Prostate gland (tissue), 2 donors: Measurements from ENCODE around the gene ADGB. TPM values are rescaled to one million over a fixed set of nuclear protein-coding genes. Genes with fewer than 3 reads are reported as not detected.
"Not testable (repeated sequence)": the region's sequence is repeated elsewhere in the genome, so short reads cannot be mapped to it uniquely, and the experiment has no call there.

Source experiments
- DNase-seq: peaks from one replicate; pipeline ENCODE4 v3.0.0-alpha.2; 2019; ENCODE audit warnings: low spot score
- H3K27ac ChIP-seq, 2 donors: fragments of 200-600 bp; sonication (generic); 2 replicates each; pipeline ENCODE4 v1.5.1; 2017 to 2019
- H3K27me3 ChIP-seq: fragments of 200-600 bp; sonication (generic); replicated peaks from 2 replicates; pipeline ENCODE4 v1.5.1; 2019; ENCODE audit not compliant: insufficient read depth
- H3K36me3 ChIP-seq, 2 donors: fragments of 200-600 bp; sonication (generic); 1 replicate in 1 of 2; 2 replicates in 1 of 2; pipeline versions ENCODE4 v1.5.1 to v1.8.1; 2017 to 2019
- H3K4me1 ChIP-seq: fragments of 200-600 bp; sonication (generic); replicated peaks from 2 replicates; pipeline ENCODE4 v1.5.1; 2019
- H3K4me3 ChIP-seq, 2 donors: fragments of 200-600 bp; sonication (generic); 2 replicates each; pipeline ENCODE4 v1.5.1; 2017 to 2019
- H3K9me3 ChIP-seq: fragments of 200-600 bp; sonication (generic); 2 replicates; pipeline ENCODE4 v1.5.1; 2017
- POLR2A ChIP-seq: fragments of 450-650 bp; IDR thresholded peaks from one replicate; pipeline ENCODE4 v1.6.1; 2016; ENCODE audit warnings: antibody characterized with exemption, mild to moderate bottlenecking
- POLR2AphosphoS5 ChIP-seq: sonication (generic); formaldehyde crosslinking; IDR thresholded peaks from one replicate; pipeline ENCODE4 v1.6.1; 2017; ENCODE audit warnings: antibody characterized with exemption
- WGBS: methylation state at CpG from one replicate; pipeline ENCODE4 v1.1.5; 2018; 5-methylcytosine and 5-hydroxymethylcytosine counted together
- intact Hi-C: fragments of 100-400 bp; cut with DNase I; formaldehyde crosslinking; loops from one replicate; pipeline ENCODE4 v1.14.2; 2022
- total RNA-seq, 2 donors: library from RNA; depleted of rRNA; stranded (reverse); fragments of >200 nt; gene quantifications; one replicate each; pipeline ENCODE4 v1.1.0, GENCODE V29; 2016
- TF ChIP-seq, protein P1 (sequence below), 4 experiments: fragments of 200-600 bp in 2 of 4; fragments of 450-650 bp in 2 of 4; sonication (generic) in 2 of 4; IDR thresholded peaks; 1 replicate in 3 of 4; 2 replicates in 1 of 4; pipeline ENCODE4 v1.5.1; 2016 to 2019; ENCODE audit warnings: antibody characterized with exemption in 4 of 4, mild to moderate bottlenecking in 2 of 4, moderate library complexity in 2 of 4

ADGB gene
- total RNA-seq, 2 donors from 2014 or later: 8.1 TPM; not detected in 1

DNA sequence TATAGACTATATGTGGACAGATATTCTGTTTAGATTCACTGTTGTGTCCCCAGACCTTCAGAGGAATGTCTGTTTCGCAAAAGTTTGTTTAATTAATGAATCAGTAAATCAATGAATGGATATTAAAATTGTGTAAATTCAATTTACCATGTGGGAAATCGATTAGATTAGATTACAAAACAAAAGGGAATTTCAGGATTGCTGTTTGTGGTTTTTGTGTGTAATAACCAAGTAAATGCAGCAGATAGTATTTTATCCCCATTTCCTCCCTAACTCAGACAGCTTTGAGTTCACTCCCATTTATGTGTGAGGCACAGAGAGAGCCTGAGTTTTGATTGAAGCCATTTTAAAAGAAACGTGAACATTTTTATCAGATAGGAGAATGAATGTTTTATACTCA, 214.8 kb downstream of the ADGB start:
- 61% methylated on average over 3 of the region's 3 CpGs for WGBS
- no peak overlapping the region for H3K27ac ChIP-seq
- H3K9me3 ChIP-seq: no peaks in the 10 kb centered on the region
- no peak overlapping the region for H3K4me3 ChIP-seq
- H3K27me3 ChIP-seq: no peaks in the 10 kb centered on the region
- TF ChIP-seq POLR2AphosphoS5: no peak
- TF ChIP-seq, protein P1, sequence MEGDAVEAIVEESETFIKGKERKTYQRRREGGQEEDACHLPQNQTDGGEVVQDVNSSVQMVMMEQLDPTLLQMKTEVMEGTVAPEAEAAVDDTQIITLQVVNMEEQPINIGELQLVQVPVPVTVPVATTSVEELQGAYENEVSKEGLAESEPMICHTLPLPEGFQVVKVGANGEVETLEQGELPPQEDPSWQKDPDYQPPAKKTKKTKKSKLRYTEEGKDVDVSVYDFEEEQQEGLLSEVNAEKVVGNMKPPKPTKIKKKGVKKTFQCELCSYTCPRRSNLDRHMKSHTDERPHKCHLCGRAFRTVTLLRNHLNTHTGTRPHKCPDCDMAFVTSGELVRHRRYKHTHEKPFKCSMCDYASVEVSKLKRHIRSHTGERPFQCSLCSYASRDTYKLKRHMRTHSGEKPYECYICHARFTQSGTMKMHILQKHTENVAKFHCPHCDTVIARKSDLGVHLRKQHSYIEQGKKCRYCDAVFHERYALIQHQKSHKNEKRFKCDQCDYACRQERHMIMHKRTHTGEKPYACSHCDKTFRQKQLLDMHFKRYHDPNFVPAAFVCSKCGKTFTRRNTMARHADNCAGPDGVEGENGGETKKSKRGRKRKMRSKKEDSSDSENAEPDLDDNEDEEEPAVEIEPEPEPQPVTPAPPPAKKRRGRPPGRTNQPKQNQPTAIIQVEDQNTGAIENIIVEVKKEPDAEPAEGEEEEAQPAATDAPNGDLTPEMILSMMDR (IDR thresholded peaks at IDR 0.05): no peak
- no peak for TF ChIP-seq POLR2A
- intact Hi-C loops: no loop called here
- H3K4me1 ChIP-seq: no peaks in the 10 kb centered on the region
- no peaks in the 10 kb centered on the region for H3K36me3 ChIP-seq
- no peak for DNase-seq

DNA sequence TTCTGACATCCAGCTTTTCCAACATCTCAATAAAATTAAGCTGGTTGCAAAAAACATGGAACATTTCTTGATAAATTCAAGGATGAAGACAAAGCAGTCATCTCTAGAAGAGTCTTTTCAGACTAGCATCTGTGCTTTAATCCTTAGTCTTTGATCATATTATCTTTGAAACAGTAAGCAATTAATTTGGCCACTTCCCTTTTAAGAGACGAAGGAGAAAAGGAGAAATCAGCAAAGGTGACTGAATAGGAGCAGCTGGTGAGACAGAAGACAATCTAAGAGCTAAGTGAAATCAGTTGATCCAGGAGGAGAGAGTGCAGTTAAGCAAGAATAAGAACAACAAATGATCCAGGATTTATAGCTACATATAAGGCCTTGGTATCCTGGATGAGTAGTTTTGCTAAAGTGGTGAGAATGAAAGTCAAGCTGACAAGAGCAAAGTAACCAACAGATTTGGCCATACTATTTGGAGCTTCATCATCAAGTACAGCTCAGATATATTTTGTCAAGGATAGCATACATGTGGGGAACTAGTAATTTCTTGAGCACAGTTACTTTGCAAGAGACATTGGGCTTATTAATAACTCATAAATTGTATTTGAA, 215.5 kb downstream of the ADGB start:
- DNase-seq: no peak
- H3K36me3 ChIP-seq: no peaks in the 10 kb centered on the region
- H3K27me3 ChIP-seq: no peaks in the 10 kb centered on the region
- intact Hi-C loops: no loop called here
- no peak overlapping the region for H3K27ac ChIP-seq
- no peaks in the 10 kb centered on the region for H3K4me1 ChIP-seq
- 84% methylated on average over 1 of the region's 1 CpG for WGBS
- TF ChIP-seq, protein P1 (IDR thresholded peaks at IDR 0.05): no peak
- TF ChIP-seq POLR2AphosphoS5 (no peak), POLR2A (no peak)
- no peak overlapping the region for H3K4me3 ChIP-seq
- H3K9me3 ChIP-seq: no peaks in the 10 kb centered on the region

DNA sequence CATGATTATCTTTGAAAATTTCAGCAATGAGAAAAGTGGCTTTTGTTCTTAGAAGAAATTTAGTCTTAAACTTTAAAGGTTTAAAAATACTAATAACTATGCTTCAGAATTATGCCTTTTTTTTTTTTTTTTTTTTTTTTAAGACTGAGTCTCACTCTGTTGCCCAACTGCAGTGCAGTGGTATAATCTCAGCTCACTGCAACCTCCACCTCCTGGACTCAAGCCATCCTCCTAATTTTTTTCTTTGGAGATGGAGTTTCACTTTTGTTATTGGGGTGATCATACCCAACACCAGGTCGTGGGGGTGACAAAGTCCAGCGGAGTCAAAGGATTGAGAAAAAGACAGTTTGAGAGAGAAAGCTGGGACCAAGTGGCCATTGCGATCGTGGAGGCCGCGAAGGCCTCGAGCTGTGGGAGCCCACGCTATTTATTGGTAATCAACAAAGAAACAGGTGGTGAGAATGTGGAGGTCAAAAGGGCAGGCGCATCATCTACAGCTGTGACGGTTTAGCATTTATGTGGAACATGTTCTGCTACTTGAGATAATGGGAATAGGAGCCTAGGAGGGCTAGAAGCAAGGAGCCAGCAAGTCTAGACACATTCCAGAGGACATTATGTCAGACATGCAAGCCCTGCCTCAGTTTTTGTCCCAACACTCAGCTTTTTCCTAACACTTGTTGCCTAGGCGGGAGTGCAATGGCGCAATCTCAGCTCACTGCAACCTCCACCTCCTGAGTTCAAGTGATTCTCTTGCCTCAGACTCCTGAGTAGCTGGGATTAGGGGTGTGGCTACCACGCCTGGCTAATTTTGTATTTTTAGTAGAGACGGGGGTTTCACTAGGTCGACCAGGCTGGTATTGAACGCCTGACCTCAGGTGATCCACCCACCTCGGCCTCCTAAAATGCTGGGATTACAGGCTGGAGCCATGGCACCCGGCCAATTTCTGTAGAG, 217.0 kb downstream of the ADGB start:
- H3K27ac ChIP-seq, H3K36me3 ChIP-seq, DNase-seq, H3K9me3 ChIP-seq, H3K27me3 ChIP-seq, H3K4me3 ChIP-seq, intact Hi-C loops, H3K4me1 ChIP-seq: not testable (repeated sequence)
- WGBS: 84% methylated on average over 18 of the region's 18 CpGs

DNA sequence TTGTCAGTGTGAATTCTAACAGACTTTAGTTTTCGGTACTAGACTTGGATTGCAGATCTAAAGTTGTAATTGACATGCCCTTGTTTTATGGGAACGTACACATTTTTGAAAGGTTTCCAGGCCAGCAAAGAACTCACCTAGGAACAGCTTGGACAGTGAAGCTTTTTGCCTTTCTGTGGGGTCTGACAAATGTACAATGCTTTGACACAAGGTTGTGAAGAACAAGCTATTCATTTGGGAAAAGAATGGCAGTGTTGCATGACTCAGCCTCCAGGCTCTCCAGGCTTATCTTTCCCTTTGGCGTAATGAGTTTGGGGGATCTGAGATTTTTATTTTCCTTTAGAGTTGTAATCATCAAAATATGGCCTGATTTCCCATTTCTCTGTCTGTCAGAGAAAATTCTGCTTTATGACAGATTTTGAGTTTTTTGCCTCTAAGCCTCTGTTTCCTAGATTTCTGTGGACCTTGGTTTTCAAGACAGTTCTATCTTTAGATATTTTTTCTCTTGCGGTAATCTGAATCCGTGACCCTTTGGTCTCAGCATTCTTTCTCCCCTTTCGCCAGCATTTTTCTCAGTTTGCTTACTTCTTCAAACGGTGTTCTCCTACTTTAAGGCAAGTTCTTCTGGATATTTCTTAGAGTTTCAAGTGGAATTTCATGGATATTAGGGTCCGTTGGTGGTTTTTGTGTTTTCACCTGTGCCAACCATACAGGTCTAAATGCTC, 221.0 kb downstream of the ADGB start:
- no peak for DNase-seq
- TF ChIP-seq POLR2A: no peak
- TF ChIP-seq, protein P1 (IDR thresholded peaks at IDR 0.05): no peak
- no peak for TF ChIP-seq POLR2AphosphoS5
- no peaks in the 10 kb centered on the region for H3K4me1 ChIP-seq
- H3K4me3 ChIP-seq: no peak overlapping the region
- H3K9me3 ChIP-seq: no peaks in the 10 kb centered on the region
- intact Hi-C loops: no loop called here
- H3K27me3 ChIP-seq: no peaks in the 10 kb centered on the region
- no peak overlapping the region for H3K27ac ChIP-seq
- H3K36me3 ChIP-seq: no peaks in the 10 kb centered on the region
- WGBS: 64% methylated on average over 8 of the region's 8 CpGs

DNA sequence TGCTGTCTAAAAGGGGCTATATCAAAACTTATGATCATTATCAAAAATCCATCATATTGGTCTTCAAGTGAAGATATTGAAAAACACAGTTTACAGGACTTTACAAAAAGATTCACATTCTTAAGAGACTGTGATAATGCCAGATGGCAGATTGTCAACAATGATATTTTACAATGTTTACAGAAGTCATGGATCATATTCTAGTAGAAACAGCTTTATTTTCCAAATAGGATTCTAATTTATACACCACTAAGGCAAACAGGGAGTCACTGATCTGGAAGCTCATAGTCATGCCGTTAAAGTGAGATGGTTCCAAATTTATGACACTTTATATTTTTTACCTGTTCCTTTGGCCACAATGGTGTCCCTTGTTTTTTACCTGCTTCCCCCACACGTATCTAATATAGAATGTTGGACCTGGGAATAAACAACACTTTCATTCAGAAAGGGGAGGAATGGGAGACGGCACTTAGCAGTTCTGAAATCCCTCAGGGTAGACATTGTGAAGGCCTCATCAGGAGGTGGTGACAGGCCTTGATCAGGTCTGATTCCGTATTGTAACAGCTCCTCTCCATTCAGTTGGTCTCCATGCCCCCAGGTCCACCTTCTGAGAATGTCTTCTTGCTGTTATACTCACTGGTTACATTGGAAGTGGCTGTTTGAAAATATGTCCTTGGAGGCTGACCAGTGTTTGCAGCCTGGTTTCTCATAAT, 228.6 kb downstream of the ADGB start:
- H3K27me3 ChIP-seq: no peaks in the 10 kb centered on the region
- H3K9me3 ChIP-seq: no peaks in the 10 kb centered on the region
- H3K4me1 ChIP-seq: no peaks in the 10 kb centered on the region
- 39% methylated on average over 4 of the region's 4 CpGs for WGBS
- no peaks in the 10 kb centered on the region for H3K36me3 ChIP-seq
- no peak for TF ChIP-seq POLR2A
- TF ChIP-seq, protein P1 (IDR thresholded peaks at IDR 0.05): no peak
- no peak for TF ChIP-seq POLR2AphosphoS5
- no peak for DNase-seq
- no peak overlapping the region for H3K4me3 ChIP-seq
- intact Hi-C loops: no loop called here
- H3K27ac ChIP-seq: no peak overlapping the region
